Cardiac fibroblast (primary cell): Measurements from ENCODE around the gene GARS1.

Experiments
- DNase-seq, 2 donors: peaks; one replicate each; pipeline versions ENCODE4 v3.0.0 to v3.0.0-alpha.2; 2010; ENCODE audit warnings: low read depth in 2 of 2
- H3K4me3 ChIP-seq, 2 donors: replicated peaks in 1 of 2; 1 replicate in 1 of 2; 2 replicates in 1 of 2; pipeline ENCODE4 v1.5.1; 2011; ENCODE audit warnings: low read depth in 2 of 2, low read length in 2 of 2, mild to moderate bottlenecking in 2 of 2, moderate library complexity in 1 of 2
- TF ChIP-seq, protein P1 (sequence below): IDR thresholded peaks from one replicate; pipeline ENCODE4 v1.5.1; 2011; ENCODE audit warnings: low read depth, mild to moderate bottlenecking, low read length, inconsistent platforms

The GARS1 gene

DNA sequence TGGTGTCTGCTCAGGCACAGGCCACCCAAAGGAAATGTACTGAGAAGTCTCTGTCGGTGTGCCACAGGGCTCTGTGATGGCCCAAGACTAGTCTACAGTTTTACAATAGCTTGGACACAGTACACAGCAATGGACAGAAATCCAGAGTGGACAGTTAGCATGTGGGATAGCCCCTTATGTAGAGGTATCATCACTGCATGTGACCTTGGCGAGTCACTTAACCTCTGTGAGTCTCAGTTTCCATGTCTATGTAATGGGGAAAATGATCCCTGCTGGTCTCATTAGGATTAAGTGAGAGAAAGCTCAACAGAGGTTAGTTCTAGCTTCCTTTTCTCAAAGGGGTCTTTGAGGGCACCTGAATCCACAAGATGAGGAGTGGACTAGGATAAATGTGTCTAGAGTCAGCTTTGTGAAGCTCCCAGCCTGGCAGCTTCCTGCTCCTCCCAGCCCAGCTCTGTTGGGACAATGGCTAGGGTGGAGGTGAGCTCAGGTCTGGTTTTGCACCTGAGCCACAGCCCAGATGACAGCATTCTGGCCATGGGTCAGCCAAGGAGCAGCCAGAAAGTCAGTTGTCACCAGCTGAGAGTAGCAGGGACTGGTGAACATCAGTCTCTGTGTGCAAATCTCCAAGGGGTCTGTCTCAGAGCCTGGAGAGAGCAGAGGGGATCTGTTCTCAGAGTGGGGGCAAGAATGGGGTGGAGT lies 69.7 kb downstream of the GARS1 start:
- TF ChIP-seq, protein P1, sequence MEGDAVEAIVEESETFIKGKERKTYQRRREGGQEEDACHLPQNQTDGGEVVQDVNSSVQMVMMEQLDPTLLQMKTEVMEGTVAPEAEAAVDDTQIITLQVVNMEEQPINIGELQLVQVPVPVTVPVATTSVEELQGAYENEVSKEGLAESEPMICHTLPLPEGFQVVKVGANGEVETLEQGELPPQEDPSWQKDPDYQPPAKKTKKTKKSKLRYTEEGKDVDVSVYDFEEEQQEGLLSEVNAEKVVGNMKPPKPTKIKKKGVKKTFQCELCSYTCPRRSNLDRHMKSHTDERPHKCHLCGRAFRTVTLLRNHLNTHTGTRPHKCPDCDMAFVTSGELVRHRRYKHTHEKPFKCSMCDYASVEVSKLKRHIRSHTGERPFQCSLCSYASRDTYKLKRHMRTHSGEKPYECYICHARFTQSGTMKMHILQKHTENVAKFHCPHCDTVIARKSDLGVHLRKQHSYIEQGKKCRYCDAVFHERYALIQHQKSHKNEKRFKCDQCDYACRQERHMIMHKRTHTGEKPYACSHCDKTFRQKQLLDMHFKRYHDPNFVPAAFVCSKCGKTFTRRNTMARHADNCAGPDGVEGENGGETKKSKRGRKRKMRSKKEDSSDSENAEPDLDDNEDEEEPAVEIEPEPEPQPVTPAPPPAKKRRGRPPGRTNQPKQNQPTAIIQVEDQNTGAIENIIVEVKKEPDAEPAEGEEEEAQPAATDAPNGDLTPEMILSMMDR = no peak
- DNase-seq = no peak
- H3K4me3 ChIP-seq = no peak overlapping the region

- no peak overlapping the region for H3K4me3 ChIP-seq
- TF ChIP-seq, protein P1 = no peak
- DNase-seq = no peak
Observed at GRCh38 chr7:30665043-30665442, 70.4 kb downstream of the GARS1 start.

- no peak overlapping the region for H3K4me3 ChIP-seq
- DNase-seq = no peak
- TF ChIP-seq, protein P1 = no peak
Observed at GRCh38 chr7:30665449-30665848, 70.8 kb downstream of the GARS1 start.

DNA sequence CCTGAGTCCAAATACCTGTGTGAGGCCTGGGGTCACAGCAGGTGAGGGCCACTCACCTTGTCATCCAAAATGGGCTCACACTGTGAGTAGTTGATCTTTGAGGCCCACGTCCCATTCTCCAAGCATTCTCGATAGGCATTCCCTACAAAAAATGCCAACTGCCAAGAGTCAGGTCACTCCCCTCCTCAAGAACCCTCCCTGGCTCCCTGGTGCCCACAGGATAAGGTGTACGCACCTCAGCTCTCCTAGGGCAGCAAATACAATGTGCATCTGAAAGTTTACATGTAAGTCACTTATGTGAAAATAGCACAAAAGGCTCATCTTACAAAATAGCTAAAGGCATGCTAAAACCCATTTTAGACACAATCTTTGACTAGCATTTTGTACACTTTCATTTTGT lies 72.5 kb downstream of the GARS1 start:
- TF ChIP-seq, protein P1 = no peak
- no peak for DNase-seq
- no peak overlapping the region for H3K4me3 ChIP-seq

DNA sequence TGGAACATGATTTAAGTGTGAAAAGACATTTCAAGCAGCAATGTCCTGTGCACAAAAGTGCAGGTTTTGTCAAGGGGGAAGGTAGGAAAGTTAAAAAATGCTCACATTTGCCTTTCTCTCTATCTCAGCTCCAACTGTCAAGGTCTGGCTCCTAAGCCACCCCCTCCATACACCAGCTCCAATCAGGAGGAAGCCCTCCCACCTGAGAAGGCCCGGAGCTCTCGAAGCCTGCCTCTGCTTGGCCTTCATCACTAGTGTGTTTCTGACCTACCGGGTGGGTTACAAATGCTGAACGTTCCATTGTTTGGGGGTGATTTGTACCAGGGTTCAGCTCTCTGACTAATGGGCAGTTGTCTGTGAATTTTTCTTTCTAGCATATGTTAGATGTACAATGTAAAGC lies 73.4 kb downstream of the GARS1 start:
- no peak for DNase-seq
- TF ChIP-seq, protein P1 = no peak
- no peak overlapping the region for H3K4me3 ChIP-seq

DNA sequence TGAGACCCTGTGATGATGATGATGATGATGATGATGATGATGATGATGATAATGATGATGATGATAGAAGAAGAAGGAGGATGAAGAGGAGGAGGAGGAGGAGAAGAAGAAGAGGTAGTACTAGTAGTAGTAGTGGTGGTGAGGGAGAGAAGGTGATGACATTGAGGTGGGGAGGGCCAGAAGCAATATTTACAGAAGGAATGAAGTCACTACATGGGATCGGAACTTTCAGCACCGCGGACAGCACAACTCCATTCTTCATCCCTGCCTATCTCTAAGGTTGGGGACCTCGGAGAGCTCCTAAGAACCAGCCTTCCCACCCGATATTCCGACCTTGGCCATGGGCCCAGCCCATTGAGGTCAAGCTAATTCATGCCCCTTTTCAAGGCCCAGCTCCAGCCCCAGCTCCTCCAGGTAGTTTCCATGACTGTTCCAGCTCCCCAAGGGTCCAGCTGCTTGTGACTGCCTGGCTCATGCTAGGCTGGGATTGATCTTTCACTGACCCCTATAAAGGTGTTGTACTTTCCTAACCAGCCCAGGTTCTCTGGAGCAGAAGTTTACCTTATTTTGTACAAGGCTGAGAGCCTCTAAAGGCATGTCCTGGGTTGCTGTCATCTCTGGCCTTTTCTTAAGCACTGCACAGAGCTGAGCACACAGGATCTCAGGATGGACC lies 77.3 kb downstream of the GARS1 start:
- H3K4me3 ChIP-seq = no peak overlapping the region
- peak; percentile 76 to 80 for DNase-seq
- TF ChIP-seq, protein P1 = no peak
